Fibroblast of the aortic adventitia (primary cell): ENCODE data around the gene MYH10. TPM values are rescaled to one million over a fixed set of nuclear protein-coding genes. Genes with fewer than 3 reads are reported as not detected.
A peak's percentile ranks its signal among the peaks of the same experiment; 100 is the strongest.

Experiments
- DNase-seq: peaks from one replicate; pipeline ENCODE4 v3.0.0-alpha.2; 2010; ENCODE audit warnings: low read depth
- H3K4me3 ChIP-seq: 2 replicates; pipeline ENCODE4 v1.5.1; 2011; ENCODE audit warnings: low read depth, mild to moderate bottlenecking, control low read depth, low read length, moderate library complexity
- CTCF ChIP-seq: IDR thresholded peaks from 2 replicates; pipeline ENCODE4 v1.5.1; 2011; ENCODE audit warnings: mild to moderate bottlenecking, low read length, control low read depth, inconsistent platforms; ENCODE audit not compliant: insufficient read depth
- total RNA-seq: library from RNA; depleted of rRNA; stranded (reverse); fragments of >200 nt; gene quantifications from 2 replicates; pipeline ENCODE4 v1.2.3, GENCODE V29; 2012; ENCODE audit warnings: low replicate concordance

Gene MYH10
- total RNA-seq, 1 donor = 85.7 TPM

GRCh38 chr17:8481089-8481488, 149.4 kb downstream of the MYH10 start:
- DNase-seq = no peak
- no peak for TF ChIP-seq CTCF
- no peak overlapping the region for H3K4me3 ChIP-seq

DNA sequence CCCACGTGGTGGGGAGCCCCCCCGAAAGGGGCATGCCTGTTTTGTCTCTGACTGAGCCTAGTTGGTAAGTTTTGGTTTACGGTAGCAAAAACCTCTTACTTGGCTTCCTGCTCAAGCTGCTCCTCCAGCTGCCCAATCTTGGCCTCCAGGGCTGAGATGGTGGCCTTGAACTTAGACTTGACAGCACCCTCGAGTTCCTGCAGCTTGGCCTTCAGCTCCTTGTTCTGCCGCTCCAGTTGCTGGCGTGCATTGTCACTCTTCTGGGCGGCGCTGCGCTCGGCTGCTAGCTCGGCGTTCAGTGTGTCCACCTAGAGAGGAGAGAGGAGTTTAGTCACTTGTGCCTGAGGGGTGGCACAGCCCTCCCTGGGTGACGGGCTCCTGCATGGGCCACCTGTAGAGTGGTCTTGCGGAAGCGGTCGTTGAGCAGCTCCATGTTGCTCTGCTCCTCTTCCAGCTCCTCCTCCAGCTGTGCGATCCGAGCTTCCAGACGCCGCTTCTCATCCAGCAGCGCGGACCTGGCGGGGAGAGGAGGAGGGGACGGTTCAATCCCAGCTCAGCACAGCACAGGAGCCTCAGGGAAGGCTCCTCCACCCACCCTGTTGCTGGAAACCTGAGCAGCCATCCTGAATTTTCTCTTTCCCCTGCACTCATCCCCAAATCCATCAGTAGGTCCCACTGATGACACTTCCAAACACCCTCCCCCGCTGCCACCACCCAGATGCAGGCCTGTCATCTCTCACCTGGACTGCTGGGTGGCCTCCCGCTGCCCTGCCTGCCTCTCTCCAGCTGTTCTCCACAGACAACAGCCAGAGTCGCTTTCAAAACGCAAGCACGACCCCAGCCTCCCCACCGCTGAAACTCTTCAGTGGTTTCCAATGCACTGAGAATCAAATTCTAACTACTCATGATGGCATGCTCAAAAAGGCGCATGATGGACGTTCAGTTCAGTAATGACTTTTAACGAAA, 150.2 kb downstream of the MYH10 start:
- TF ChIP-seq CTCF = no peak

DNA sequence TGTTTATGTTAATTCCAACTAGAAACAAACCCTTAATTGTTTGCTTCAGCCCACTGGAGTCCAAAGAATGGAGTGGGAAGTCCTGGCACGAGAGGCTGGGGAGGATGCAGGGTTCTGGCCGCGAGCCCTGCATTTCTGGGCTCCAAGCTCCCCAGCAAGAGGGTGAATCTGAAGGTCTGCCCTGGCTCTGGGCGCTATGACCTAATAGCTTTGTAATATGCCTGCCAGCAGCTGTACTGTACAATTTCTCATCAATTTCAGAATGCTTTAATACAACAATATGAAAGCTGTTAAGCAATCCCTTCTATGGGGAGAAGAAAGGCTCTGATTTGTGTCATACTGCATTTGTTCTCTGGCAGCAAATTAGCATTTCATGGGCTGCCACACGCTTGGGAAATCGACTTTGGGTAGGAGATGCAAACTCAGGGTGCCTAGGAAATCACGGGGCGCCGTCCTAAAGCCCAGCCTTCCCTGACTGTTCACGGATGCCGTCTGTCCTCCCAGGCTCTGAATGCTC, 151.0 kb downstream of the MYH10 start:
- peak; percentile 97 for DNase-seq
- no peak overlapping the region for H3K4me3 ChIP-seq
- no peak for TF ChIP-seq CTCF

More for the DNA sequence above, 150.2 kb downstream of the MYH10 start:
- H3K4me3 ChIP-seq = no peak overlapping the region
- DNase-seq = no peak

DNA sequence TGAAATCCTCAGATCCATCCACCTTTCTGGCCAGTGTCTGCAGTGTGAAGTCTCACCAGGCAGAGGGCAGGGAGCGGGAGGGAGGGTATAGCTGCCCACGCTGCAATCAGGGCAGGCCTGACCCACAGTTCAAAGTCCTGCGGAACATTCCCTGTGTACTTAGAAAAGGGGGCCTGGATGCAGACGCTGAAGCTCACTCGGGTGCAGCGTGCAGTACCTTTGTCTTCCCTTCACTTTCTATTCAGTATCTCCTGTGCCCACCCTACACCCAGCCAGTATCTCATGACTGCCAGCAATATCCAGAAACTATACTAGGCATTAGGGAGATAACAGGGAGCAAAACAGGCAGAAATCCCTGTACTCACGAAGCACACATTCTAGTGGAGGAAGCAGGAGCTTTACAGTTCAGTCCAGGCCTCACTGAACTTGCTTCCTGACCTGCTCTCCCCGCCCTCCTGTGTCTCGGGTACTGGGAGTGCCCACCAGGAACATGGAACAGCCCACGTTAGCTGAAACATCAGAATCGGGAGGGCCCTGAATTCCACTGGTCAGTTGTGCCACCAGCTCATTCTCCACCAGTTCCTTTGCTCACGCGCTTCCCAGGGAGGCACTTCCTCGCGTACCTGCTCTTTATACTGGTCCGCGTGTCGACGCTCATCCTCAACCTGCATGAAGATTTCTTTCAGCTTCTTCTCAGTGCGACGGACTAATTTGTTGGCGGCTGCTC, 152.6 kb downstream of the MYH10 start:
- TF ChIP-seq CTCF = no peak
- DNase-seq = no peak
- H3K4me3 ChIP-seq = no peak overlapping the region

DNA sequence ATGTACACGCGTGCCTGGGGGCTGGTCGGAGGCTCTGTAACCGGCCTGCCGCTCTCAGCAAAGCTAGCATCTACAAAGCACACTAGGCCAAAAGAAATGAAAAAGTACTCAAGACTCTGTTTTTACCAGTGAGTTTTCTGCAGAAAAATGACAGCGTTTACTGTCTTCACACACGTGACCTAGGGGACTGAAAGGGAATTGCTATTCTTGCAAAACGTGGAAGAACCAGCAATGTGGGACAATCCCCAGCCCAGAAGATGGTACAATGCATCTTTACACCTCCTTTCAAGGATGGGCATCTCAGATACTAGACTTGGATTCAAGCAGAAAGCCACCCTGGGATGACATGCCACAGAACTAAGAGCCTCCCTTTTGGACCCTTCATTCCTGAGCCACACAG, 153.4 kb downstream of the MYH10 start:
- H3K4me3 ChIP-seq = no peak overlapping the region
- no peak for DNase-seq
- no peak for TF ChIP-seq CTCF

- no peak for TF ChIP-seq CTCF
- DNase-seq = no peak
- no peak overlapping the region for H3K4me3 ChIP-seq
Measured at GRCh38 chr17:8476741-8477140, 153.8 kb downstream of the MYH10 start.
